ENCODE measurements around the gene GALNT10.

Gene GALNT10

GRCh38 chr5:154300207-154300883 is 109.8 kb downstream of the GALNT10 start:
- Histone ChIP-seq H3K4me1 (ENCODE audit: control insufficient read depth, insufficient read depth, low read length) (no peaks in the 10 kb centered on the region), H3K9me3 (ENCODE audit: control insufficient read depth, insufficient read depth, low read depth, low read length) (no peaks in the 10 kb centered on the region; the same call in 1 of the 2 replicates), H3K9ac (ENCODE audit: low read length) (no peak overlapping the region), H3K27me3 (ENCODE audit: control insufficient read depth, insufficient read depth, low read length) (no peaks in the 10 kb centered on the region), H3K36me3 (ENCODE audit: control insufficient read depth, insufficient read depth, low read length) (no peaks in the 10 kb centered on the region), H3K4me3 (ENCODE audit: low read depth, low read length) (no peak overlapping the region), H3K27ac (ENCODE audit: low read depth, low read length) (no peak overlapping the region)

GRCh38 chr5:154301726-154302125 is 111.2 kb downstream of the GALNT10 start:
- Histone ChIP-seq H3K36me3 (ENCODE audit: control insufficient read depth, insufficient read depth, low read length) (no peaks in the 10 kb centered on the region), H3K27me3 (ENCODE audit: control insufficient read depth, insufficient read depth, low read length) (no peaks in the 10 kb centered on the region), H3K9ac (ENCODE audit: low read length) (no peak overlapping the region), H3K4me1 (ENCODE audit: control insufficient read depth, insufficient read depth, low read length) (no peaks in the 10 kb centered on the region), H3K9me3 (ENCODE audit: control insufficient read depth, insufficient read depth, low read depth, low read length) (no peaks in the 10 kb centered on the region; the same call in 1 of the 2 replicates), H3K4me3 (ENCODE audit: low read depth, low read length) (no peak overlapping the region), H3K27ac (ENCODE audit: low read depth, low read length) (no peak overlapping the region)

DNA sequence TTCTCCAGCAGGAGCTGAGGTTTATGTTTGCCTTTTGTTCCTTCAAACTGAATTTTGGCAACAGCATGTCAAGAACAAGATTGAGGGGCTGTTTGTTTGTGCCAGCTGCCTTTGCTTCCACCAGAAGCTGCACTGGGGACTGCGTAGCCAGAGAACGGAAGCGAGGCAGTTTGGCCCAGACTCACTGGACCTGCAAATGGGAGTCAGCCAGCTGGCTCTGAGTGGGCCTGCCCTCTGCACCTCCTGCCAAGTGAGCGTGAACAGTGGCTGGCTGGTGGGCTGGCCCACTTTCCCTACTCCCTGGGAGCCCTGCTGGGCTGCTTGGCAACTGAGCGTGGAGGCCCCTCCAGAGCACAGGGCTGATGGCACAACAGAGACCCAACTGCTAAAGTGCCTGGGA is 111.6 kb downstream of the GALNT10 start:
- Histone ChIP-seq H3K9me3 (ENCODE audit: control insufficient read depth, insufficient read depth, low read depth, low read length) (no peaks in the 10 kb centered on the region; the same call in 1 of the 2 replicates), H3K9ac (ENCODE audit: low read length) (no peak overlapping the region), H3K4me1 (ENCODE audit: control insufficient read depth, insufficient read depth, low read length) (no peaks in the 10 kb centered on the region), H3K4me3 (ENCODE audit: low read depth, low read length) (no peak overlapping the region), H3K36me3 (ENCODE audit: control insufficient read depth, insufficient read depth, low read length) (no peaks in the 10 kb centered on the region), H3K27me3 (ENCODE audit: control insufficient read depth, insufficient read depth, low read length) (no peaks in the 10 kb centered on the region), H3K27ac (ENCODE audit: low read depth, low read length) (no peak overlapping the region)

DNA sequence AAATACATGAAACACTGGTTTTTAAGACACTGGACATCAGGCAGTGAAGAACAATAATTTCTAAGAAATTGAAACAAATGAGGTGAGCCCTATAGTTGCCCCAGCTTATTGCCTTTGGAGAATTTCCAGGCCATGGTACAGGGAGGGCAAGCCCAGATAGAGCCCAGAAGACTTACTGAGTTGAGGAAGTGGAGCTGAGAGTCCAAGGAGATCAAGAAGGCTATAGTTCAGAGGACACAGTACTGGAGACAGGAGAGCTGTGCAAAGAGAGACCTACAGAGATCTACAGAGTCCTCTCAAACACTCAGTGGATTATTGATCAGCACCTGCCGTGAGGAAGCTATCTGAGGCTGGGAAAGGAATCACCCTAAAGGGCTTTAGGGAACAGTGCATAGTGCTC is 112.6 kb downstream of the GALNT10 start:
- H3K27me3 ChIP-seq (ENCODE audit: control insufficient read depth, insufficient read depth, low read length) = no peaks in the 10 kb centered on the region
- H3K9ac ChIP-seq (ENCODE audit: low read length) = no peak overlapping the region
- no peak overlapping the region for H3K27ac ChIP-seq (ENCODE audit: low read depth, low read length)
- H3K4me3 ChIP-seq (ENCODE audit: low read depth, low read length) = no peak overlapping the region
- H3K4me1 ChIP-seq (ENCODE audit: control insufficient read depth, insufficient read depth, low read length) = no peaks in the 10 kb centered on the region
- H3K36me3 ChIP-seq (ENCODE audit: control insufficient read depth, insufficient read depth, low read length) = no peaks in the 10 kb centered on the region
- H3K9me3 ChIP-seq (ENCODE audit: control insufficient read depth, insufficient read depth, low read depth, low read length) = no peaks in the 10 kb centered on the region; the same call in 1 of the 2 replicates

DNA sequence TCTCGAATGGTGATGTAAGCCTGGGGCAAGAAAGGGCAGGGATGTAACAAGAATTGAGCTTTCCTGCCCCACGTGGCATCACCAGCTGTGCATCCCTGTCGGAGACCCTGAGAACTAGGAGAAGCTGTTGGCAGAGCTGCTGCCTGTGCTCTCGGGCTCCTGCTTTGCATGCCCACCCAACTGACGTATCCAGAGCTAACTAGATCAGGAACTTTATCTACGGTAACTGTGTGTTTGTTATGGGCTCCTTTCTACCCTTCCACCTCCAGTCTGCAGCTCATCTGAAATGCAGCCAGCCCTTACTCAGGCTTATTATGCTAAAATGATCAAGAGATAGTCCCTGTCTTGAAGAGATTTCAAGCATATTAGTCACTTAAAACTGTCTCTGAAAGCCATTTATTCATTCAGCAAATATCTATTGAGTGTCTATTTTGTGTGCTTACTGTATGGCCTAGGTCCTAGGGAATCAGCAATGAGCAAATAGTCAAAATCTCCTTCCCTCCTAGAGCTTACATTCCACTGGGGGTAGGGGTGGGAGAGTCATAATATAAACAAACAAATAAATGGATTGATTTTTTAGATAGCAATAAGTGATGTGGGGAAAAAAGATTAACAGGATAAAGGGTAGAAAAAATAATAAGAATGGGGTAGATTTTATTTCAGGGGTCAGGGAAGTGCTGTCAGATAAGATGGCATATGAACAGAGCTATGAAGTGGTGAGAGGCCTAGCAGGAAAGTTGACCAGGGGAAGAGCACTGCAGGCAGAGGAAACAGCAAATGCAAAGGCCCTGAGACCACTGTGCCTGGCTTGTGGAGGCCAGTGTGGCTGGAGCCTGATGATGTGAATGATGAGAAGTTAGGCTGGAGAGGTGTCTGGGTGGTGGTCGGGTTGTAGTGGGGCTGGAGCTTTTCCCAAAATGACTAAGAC is 118.2 kb downstream of the GALNT10 start:
- no peak overlapping the region for H3K27ac ChIP-seq (ENCODE audit: low read depth, low read length)
- no peak overlapping the region for H3K9ac ChIP-seq (ENCODE audit: low read length)
- no peaks in the 10 kb centered on the region; the same call in 1 of the 2 replicates for H3K9me3 ChIP-seq (ENCODE audit: control insufficient read depth, insufficient read depth, low read depth, low read length)
- H3K27me3 ChIP-seq (ENCODE audit: control insufficient read depth, insufficient read depth, low read length) = no peaks in the 10 kb centered on the region
- no peak overlapping the region for H3K4me3 ChIP-seq (ENCODE audit: low read depth, low read length)
- H3K36me3 ChIP-seq (ENCODE audit: control insufficient read depth, insufficient read depth, low read length) = no peaks in the 10 kb centered on the region
- no peaks in the 10 kb centered on the region for H3K4me1 ChIP-seq (ENCODE audit: control insufficient read depth, insufficient read depth, low read length)

- no peak overlapping the region for H3K27ac ChIP-seq (ENCODE audit: low read depth, low read length)
- H3K9me3 ChIP-seq (ENCODE audit: control insufficient read depth, insufficient read depth, low read depth, low read length) = no peaks in the 10 kb centered on the region; the same call in 1 of the 2 replicates
- H3K4me3 ChIP-seq (ENCODE audit: low read depth, low read length) = no peak overlapping the region
- H3K27me3 ChIP-seq (ENCODE audit: control insufficient read depth, insufficient read depth, low read length) = no peaks in the 10 kb centered on the region
- no peaks in the 10 kb centered on the region for H3K4me1 ChIP-seq (ENCODE audit: control insufficient read depth, insufficient read depth, low read length)
- H3K9ac ChIP-seq (ENCODE audit: low read length) = no peak overlapping the region
- H3K36me3 ChIP-seq (ENCODE audit: control insufficient read depth, insufficient read depth, low read length) = no peaks in the 10 kb centered on the region
Observed at GRCh38 chr5:154309371-154309745, 118.8 kb downstream of the GALNT10 start.

DNA sequence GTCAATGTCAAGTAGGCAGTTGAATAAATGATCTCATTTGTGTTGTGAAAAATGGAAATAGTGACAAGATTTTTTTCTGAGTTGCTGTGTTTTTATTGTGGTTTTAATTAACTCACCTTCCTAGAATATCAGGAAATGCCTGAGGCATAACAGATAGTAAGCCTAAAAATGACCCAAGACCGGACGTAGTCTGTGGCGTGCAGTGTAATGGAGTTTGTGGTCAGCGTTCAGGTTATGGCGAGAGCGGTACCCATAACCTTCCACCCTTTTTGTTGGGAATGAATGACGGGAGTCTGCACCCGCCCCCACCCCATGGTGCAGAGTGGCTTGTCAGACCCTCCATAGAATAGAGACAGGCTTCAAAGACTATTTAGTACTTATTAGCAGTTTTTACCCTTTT is 119.3 kb downstream of the GALNT10 start:
- no peaks in the 10 kb centered on the region for H3K36me3 ChIP-seq (ENCODE audit: control insufficient read depth, insufficient read depth, low read length)
- H3K27me3 ChIP-seq (ENCODE audit: control insufficient read depth, insufficient read depth, low read length) = no peaks in the 10 kb centered on the region
- H3K27ac ChIP-seq (ENCODE audit: low read depth, low read length) = no peak overlapping the region
- H3K9ac ChIP-seq (ENCODE audit: low read length) = no peak overlapping the region
- no peaks in the 10 kb centered on the region; the same call in 1 of the 2 replicates for H3K9me3 ChIP-seq (ENCODE audit: control insufficient read depth, insufficient read depth, low read depth, low read length)
- H3K4me1 ChIP-seq (ENCODE audit: control insufficient read depth, insufficient read depth, low read length) = no peaks in the 10 kb centered on the region
- no peak overlapping the region for H3K4me3 ChIP-seq (ENCODE audit: low read depth, low read length)

GRCh38 chr5:154311362-154311761 is 120.8 kb downstream of the GALNT10 start:
- no peak overlapping the region for H3K4me3 ChIP-seq (ENCODE audit: low read depth, low read length)
- H3K4me1 ChIP-seq (ENCODE audit: control insufficient read depth, insufficient read depth, low read length) = no peaks in the 10 kb centered on the region
- no peak overlapping the region for H3K27ac ChIP-seq (ENCODE audit: low read depth, low read length)
- H3K27me3 ChIP-seq (ENCODE audit: control insufficient read depth, insufficient read depth, low read length) = no peaks in the 10 kb centered on the region
- no peaks in the 10 kb centered on the region for H3K36me3 ChIP-seq (ENCODE audit: control insufficient read depth, insufficient read depth, low read length)
- H3K9me3 ChIP-seq (ENCODE audit: control insufficient read depth, insufficient read depth, low read depth, low read length) = no peaks in the 10 kb centered on the region
- H3K9ac ChIP-seq (ENCODE audit: low read length) = no peak overlapping the region

DNA sequence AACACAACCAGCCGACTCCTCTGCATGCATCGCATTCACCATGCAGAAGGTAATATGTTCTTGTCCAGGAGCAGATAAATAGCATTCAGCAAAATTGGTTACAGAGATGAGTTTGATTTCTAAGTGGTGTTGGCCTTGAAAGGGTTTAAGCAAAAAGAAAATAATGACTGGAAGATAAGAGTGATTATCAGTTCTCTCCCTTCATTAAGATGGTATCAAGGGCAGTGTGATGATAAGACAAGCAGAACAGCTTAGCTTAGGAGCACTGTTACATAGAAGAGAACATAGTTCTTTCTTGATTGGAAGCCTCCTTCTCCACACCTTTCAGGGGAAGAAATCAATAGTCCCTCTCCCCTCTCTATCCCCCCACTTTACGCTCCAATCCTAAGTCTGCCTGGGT is 121.5 kb downstream of the GALNT10 start:
- Histone ChIP-seq H3K4me1 (ENCODE audit: control insufficient read depth, insufficient read depth, low read length) (no peaks in the 10 kb centered on the region), H3K4me3 (ENCODE audit: low read depth, low read length) (no peak overlapping the region), H3K27ac (ENCODE audit: low read depth, low read length) (no peak overlapping the region)

DNA sequence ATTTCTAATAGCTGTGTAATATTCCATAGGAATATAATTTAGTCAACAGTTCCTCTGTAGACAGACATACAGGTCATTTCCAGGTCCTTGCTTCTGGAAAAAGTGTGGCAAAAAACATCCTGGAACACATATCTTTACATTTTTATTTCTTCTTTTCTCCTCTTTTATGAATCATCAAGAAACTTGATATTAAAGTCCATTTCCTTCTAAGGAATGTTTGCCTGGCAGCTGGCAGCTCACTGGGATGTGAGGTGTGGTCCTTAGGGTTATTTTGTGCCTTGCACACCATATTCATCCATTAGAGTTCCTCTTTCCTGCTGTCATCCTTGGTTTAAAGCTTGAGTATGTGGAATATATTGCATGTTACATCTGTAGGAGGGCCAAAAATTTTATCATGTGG is 122.0 kb downstream of the GALNT10 start:
- Histone ChIP-seq H3K27ac (ENCODE audit: low read depth, low read length) (no peak overlapping the region), H3K4me1 (ENCODE audit: control insufficient read depth, insufficient read depth, low read length) (no peaks in the 10 kb centered on the region), H3K9ac (ENCODE audit: low read length) (no peak overlapping the region)

More for the DNA sequence above, 121.5 kb downstream of the GALNT10 start:
- no peaks in the 10 kb centered on the region for H3K9me3 ChIP-seq (ENCODE audit: control insufficient read depth, insufficient read depth, low read depth, low read length)
- no peak overlapping the region for H3K9ac ChIP-seq (ENCODE audit: low read length)
- H3K36me3 ChIP-seq (ENCODE audit: control insufficient read depth, insufficient read depth, low read length) = no peaks in the 10 kb centered on the region
- no peaks in the 10 kb centered on the region for H3K27me3 ChIP-seq (ENCODE audit: control insufficient read depth, insufficient read depth, low read length)

GRCh38 chr5:154313360-154314017 is 123.0 kb downstream of the GALNT10 start:
- no peaks in the 10 kb centered on the region for H3K36me3 ChIP-seq (ENCODE audit: control insufficient read depth, insufficient read depth, low read length)

More for the DNA sequence above, 122.0 kb downstream of the GALNT10 start:
- Histone ChIP-seq H3K4me3 (ENCODE audit: low read depth, low read length) (no peak overlapping the region), H3K9me3 (ENCODE audit: control insufficient read depth, insufficient read depth, low read depth, low read length) (no peaks in the 10 kb centered on the region), H3K27me3 (ENCODE audit: control insufficient read depth, insufficient read depth, low read length) (no peaks in the 10 kb centered on the region), H3K36me3 (ENCODE audit: control insufficient read depth, insufficient read depth, low read length) (no peaks in the 10 kb centered on the region)

More at GRCh38 chr5:154313360-154314017, 123.0 kb downstream of the GALNT10 start:
- Histone ChIP-seq H3K27me3 (ENCODE audit: control insufficient read depth, insufficient read depth, low read length) (no peaks in the 10 kb centered on the region), H3K27ac (ENCODE audit: low read depth, low read length) (no peak overlapping the region), H3K4me1 (ENCODE audit: control insufficient read depth, insufficient read depth, low read length) (no peaks in the 10 kb centered on the region), H3K4me3 (ENCODE audit: low read depth, low read length) (no peak overlapping the region), H3K9ac (ENCODE audit: low read length) (no peak overlapping the region), H3K9me3 (ENCODE audit: control insufficient read depth, insufficient read depth, low read depth, low read length) (no peaks in the 10 kb centered on the region)
